Thyroid gland (tissue), 4 donors: ENCODE measurements around the gene GRM1. TPM values are rescaled to one million over a fixed set of nuclear protein-coding genes. Genes with fewer than 3 reads are reported as not detected.
A peak's percentile ranks its signal among the peaks of the same experiment; 100 is the strongest.

Source experiments
- DNase-seq, 2 donors: peaks; one replicate each; pipeline ENCODE4 v3.0.0-alpha.2; 2019
- H3K27ac ChIP-seq, 3 donors: fragments of 200-600 bp; sonication (generic); 1 replicate in 2 of 3; 2 replicates in 1 of 3; pipeline ENCODE4 v1.5.1; 2016 to 2019; ENCODE audit warnings: mild to moderate bottlenecking in 1 of 3, moderate library complexity in 1 of 3
- H3K27me3 ChIP-seq: fragments of 200-600 bp; sonication (generic); one replicate; pipeline ENCODE4 v1.5.1; 2019
- H3K36me3 ChIP-seq, 2 donors: fragments of 200-600 bp; sonication (generic); one replicate each; pipeline ENCODE4 v1.5.1; 2016 to 2019
- H3K4me1 ChIP-seq, 2 donors: fragments of 200-600 bp; sonication (generic); one replicate each; pipeline ENCODE4 v1.5.1; 2017 to 2019
- H3K4me3 ChIP-seq, 3 donors: fragments of 200-600 bp; sonication (generic); replicated peaks in 1 of 3; 1 replicate in 2 of 3; 2 replicates in 1 of 3; pipeline ENCODE4 v1.5.1; 2016; ENCODE audit warnings: mild to moderate bottlenecking in 1 of 3
- H3K9me3 ChIP-seq: fragments of 200-600 bp; sonication (generic); one replicate; pipeline ENCODE4 v1.5.1; 2017
- CTCF ChIP-seq, 6 experiments: fragments of 200-600 bp in 3 of 6; fragments of 450-650 bp in 3 of 6; sonication (generic) in 3 of 6; IDR thresholded peaks; one replicate each; pipeline ENCODE4 v1.5.1; 2016 to 2019; ENCODE audit warnings: antibody characterized with exemption in 6 of 6, mild to moderate bottlenecking in 2 of 6, inconsistent platforms in 1 of 6, moderate library complexity in 1 of 6
- POLR2A ChIP-seq, 2 donors: fragments of 450-650 bp; IDR thresholded peaks; one replicate each; pipeline ENCODE4 v1.6.1; 2017; ENCODE audit warnings: antibody characterized with exemption in 2 of 2, mild to moderate bottlenecking in 2 of 2, moderate library complexity in 1 of 2
- WGBS, 2 donors: methylation state at CpG; one replicate each; pipeline ENCODE4 v1.1.5; 2017; 5-methylcytosine and 5-hydroxymethylcytosine counted together
- intact Hi-C: fragments of 100-400 bp; cut with DNase I; formaldehyde crosslinking; loops from one replicate; pipeline ENCODE4 v1.15.1; 2023
- total RNA-seq, 4 donors: library from RNA; depleted of rRNA; stranded (reverse); fragments of >200 nt; gene quantifications; one replicate each; pipeline ENCODE4 v1.2.3, GENCODE V29; 2016

GRM1 gene
- total RNA-seq, 4 donors from 2014 or later = 0.29 to 2.5 (median 0.48) TPM

GRCh38 chr6:146422789-146423375, 394.0 kb downstream of the GRM1 start:
- H3K9me3 ChIP-seq = no peaks in the 10 kb centered on the region
- intact Hi-C loops = no loop called here
- no peaks in the 10 kb centered on the region for H3K36me3 ChIP-seq
- H3K4me3 ChIP-seq = no peak overlapping the region
- H3K27ac ChIP-seq = no peak overlapping the region
- DNase-seq = no peak
- H3K4me1 ChIP-seq = no peaks in the 10 kb centered on the region
- WGBS, 2 donors = 94 to 95% methylated on average over 1 of the region's 1 CpG
- H3K27me3 ChIP-seq = no peaks in the 10 kb centered on the region
- TF ChIP-seq POLR2A (IDR thresholded peaks at IDR 0.05) = no peak
- no peak for TF ChIP-seq CTCF (IDR thresholded peaks at IDR 0.05)

GRCh38 chr6:146423452-146423851, 394.6 kb downstream of the GRM1 start:
- H3K4me3 ChIP-seq = no peak overlapping the region
- intact Hi-C loops = no loop called here
- 59 to 70% methylated on average over 6 of the region's 6 CpGs for WGBS, 2 donors
- H3K27ac ChIP-seq = no peak overlapping the region
- TF ChIP-seq POLR2A (IDR thresholded peaks at IDR 0.05) (no peak), CTCF (IDR thresholded peaks at IDR 0.05) (no peak)
- H3K27me3 ChIP-seq = no peaks in the 10 kb centered on the region
- no peaks in the 10 kb centered on the region for H3K9me3 ChIP-seq
- no peaks in the 10 kb centered on the region for H3K4me1 ChIP-seq
- H3K36me3 ChIP-seq = no peaks in the 10 kb centered on the region
- no peak for DNase-seq

- WGBS, 2 donors = 78 to 80% methylated on average over 7 of the region's 7 CpGs
- no peak overlapping the region for H3K27ac ChIP-seq
- no peaks in the 10 kb centered on the region for H3K4me1 ChIP-seq
- no peaks in the 10 kb centered on the region for H3K9me3 ChIP-seq
- no peak for TF ChIP-seq POLR2A (IDR thresholded peaks at IDR 0.05)
- TF ChIP-seq CTCF (IDR thresholded peaks at IDR 0.05) = no peak
- intact Hi-C loops = no loop called here
- no peak overlapping the region for H3K4me3 ChIP-seq
- H3K27me3 ChIP-seq = no peaks in the 10 kb centered on the region
- no peak for DNase-seq
- H3K36me3 ChIP-seq = no peaks in the 10 kb centered on the region
These were observed 397.7 kb downstream of the GRM1 start for GRCh38 chr6:146426516-146426915.

GRCh38 chr6:146429831-146430230, 401.0 kb downstream of the GRM1 start:
- intact Hi-C loops = no loop called here
- Histone ChIP-seq H3K4me1 (peaks cover 0 to 6% of the 10 kb centered on the region in 2 donors), H3K27ac (no peak overlapping the region), H3K9me3 (no peaks in the 10 kb centered on the region), H3K36me3 (no peaks in the 10 kb centered on the region), H3K4me3 (no peak overlapping the region), H3K27me3 (no peaks in the 10 kb centered on the region)
- no peak for DNase-seq
- TF ChIP-seq CTCF (IDR thresholded peaks at IDR 0.05) = no peak
- TF ChIP-seq POLR2A (IDR thresholded peaks at IDR 0.05) = no peak
- WGBS, 2 donors = 88 to 92% methylated on average over 4 of the region's 4 CpGs

GRCh38 chr6:146433881-146434731, 405.2 kb downstream of the GRM1 start:
- 9 to 10% methylated on average over 32 to 48 of the region's 59 CpGs for WGBS, 2 donors
- TF ChIP-seq POLR2A (IDR thresholded peaks at IDR 0.05) (no peak), CTCF (IDR thresholded peaks at IDR 0.05) (no peak)
- Histone ChIP-seq H3K36me3 (no peaks in the 10 kb centered on the region), H3K4me3 (peak overlapping the region in 2 of 3 donors; percentile 9 to 31), H3K4me1 (peaks cover 0 to 9% of the 10 kb centered on the region in 2 donors), H3K9me3 (no peaks in the 10 kb centered on the region), H3K27ac (no peak overlapping the region), H3K27me3 (no peaks in the 10 kb centered on the region)
- peak; percentile 33 to 54 for DNase-seq
- intact Hi-C loops = no loop called here
